ENCODE measurements around the gene ZNF428. TPM values are rescaled to one million over a fixed set of nuclear protein-coding genes. Genes with fewer than 3 reads are reported as not detected.
"Not testable (repeated sequence)": the region's sequence is repeated elsewhere in the genome, so short reads cannot be mapped to it uniquely, and the experiment has no call there.

The ZNF428 gene
- total RNA-seq, 1 donor from 2014 or later: 39.1 TPM

GRCh38 chr19:43643326-43643725 is 23.9 kb upstream of the ZNF428 start:
- intact Hi-C loops (cut with DNase I): no loop called here
- DNase-seq (ENCODE audit: low spot score) (no peak), ATAC-seq (no peak)

- intact Hi-C loops (cut with DNase I): no loop called here
- ATAC-seq: no peak
Observed at GRCh38 chr19:43642531-43642930, 23.1 kb upstream of the ZNF428 start.

GRCh38 chr19:43641333-43641732 is 21.9 kb upstream of the ZNF428 start:
- ATAC-seq (no peak), DNase-seq (ENCODE audit: low spot score) (no peak)
- intact Hi-C loops (cut with DNase I): no loop called here

More at GRCh38 chr19:43642531-43642930, 23.1 kb upstream of the ZNF428 start:
- no peak for DNase-seq (ENCODE audit: low spot score)

DNA sequence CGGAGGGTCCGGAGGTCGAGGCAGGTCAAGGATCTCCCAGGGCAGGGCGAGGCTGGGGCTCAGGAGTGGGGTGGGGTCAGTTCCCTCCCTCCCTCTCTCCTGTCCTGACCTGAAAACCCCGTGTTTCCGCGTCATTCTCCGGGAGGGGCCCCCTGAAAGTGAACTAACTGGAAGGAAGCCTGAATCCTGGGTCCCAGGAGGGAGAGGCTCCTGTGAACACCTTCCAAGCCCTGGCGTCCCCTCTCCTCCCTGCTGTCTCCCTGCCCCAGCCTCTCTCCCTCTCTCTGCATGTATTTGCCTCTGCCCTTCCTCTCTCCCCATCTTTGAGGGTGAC is 21.0 kb upstream of the ZNF428 start:
- ATAC-seq (peak; percentile 18), DNase-seq (ENCODE audit: low spot score) (no peak)
- intact Hi-C loops (cut with DNase I): no loop called here

DNA sequence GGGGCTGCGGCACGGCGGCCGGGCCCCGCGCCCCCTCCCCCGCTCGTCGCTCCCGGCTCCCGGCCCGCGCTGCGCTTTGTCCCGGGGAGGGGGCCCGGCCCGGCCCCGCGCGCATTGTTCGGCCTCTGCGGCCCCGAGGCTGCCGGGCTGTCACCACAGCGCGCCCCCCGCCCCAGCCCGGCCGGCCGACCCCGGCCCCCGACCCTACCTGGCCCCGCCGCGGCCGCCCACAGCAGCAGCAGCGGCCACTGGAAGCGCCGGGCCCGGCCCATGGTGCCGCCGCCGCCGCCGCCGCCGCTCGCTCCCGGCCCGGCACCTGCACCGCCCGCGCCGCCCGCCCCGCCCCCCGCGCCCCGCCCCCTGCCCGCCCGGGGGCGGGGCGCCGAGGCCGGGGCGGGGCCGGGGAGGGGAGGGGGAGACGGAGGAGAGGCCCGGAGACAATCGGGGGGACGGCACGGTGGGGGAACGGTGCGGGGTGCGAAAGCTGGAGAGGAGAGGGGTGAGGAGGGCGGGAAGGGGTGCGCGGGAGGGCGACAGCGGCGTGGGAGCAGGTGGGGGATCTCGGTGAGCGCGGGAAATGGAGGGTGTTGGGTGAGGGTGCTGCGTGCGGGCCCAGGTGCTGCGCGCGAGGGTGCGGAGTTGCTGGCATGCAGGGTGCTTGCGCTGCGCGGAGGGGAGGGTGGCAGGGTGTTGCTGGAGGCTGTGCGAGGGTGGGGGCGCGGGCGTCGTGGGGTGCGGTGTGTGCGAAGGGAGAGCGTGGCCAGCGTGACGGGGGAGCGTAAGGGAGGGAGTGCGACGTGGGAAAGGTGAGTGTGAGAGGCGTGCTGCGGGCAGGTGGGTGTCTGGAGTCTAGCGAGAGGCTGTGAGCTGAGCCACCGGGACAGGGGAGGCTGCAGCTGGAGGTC is 20.3 kb upstream of the ZNF428 start, which contains the start of gene CADM4:
Gene CADM4, minus strand, starts transcription at position 332 of the 905 bp plus-strand sequence. Its CDS starts 60 bp downstream, at position 272.
- peak; percentile 31 for ATAC-seq

GRCh38 chr19:43638995-43639518 is 19.6 kb upstream of the ZNF428 start:
- intact Hi-C loops (cut with DNase I): no loop called here

More for the DNA sequence above, 20.3 kb upstream of the ZNF428 start, which contains the start of gene CADM4:
- DNase-seq (ENCODE audit: low spot score): peak; percentile 75
- intact Hi-C loops (cut with DNase I): no loop called here

GRCh38 chr19:43638214-43638994 is 19.0 kb upstream of the ZNF428 start:
- DNase-seq (ENCODE audit: low spot score) (no peak), ATAC-seq (no peak)
- intact Hi-C loops (cut with DNase I): no loop called here

More at GRCh38 chr19:43638995-43639518, 19.6 kb upstream of the ZNF428 start:
- ATAC-seq (no peak), DNase-seq (ENCODE audit: low spot score) (no peak)

- intact Hi-C loops (cut with DNase I): no loop called here
- DNase-seq (ENCODE audit: low spot score) (no peak), ATAC-seq (peak; percentile 61)
Observed at GRCh38 chr19:43636121-43636683, 16.8 kb upstream of the ZNF428 start.

DNA sequence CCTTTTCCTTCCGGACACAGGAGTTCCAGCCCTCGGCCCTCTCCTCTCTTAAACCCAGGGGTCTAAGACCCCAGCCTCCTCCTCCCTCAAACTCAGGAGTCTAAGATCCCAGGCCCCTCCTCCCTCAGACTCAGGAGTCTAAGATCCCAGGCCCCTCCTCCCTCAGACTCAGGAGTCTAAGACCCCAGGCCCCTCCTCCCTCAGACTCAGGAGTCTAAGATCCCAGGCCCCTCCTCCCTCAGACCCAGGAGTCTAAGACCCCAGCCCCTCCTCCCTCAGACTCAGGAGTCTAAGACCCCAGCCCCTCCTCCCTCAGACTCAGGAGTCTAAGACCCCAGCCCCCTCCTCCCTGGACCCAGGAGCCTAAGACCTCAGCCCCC is 16.1 kb upstream of the ZNF428 start:
- DNase-seq (ENCODE audit: low spot score); intact Hi-C loops (cut with DNase I); ATAC-seq: not testable (repeated sequence)

- DNase-seq (ENCODE audit: low spot score) (peak; percentile 77), ATAC-seq (peak; percentile 49)
- intact Hi-C loops (cut with DNase I): no loop called here
Observed at GRCh38 chr19:43634872-43635560, 15.6 kb upstream of the ZNF428 start.

GRCh38 chr19:43634506-43634871 is 15.1 kb upstream of the ZNF428 start:
- DNase-seq (ENCODE audit: low spot score) (no peak), ATAC-seq (peak; percentile 34)
- intact Hi-C loops (cut with DNase I): no loop called here

- intact Hi-C loops (cut with DNase I): no loop called here
- ATAC-seq (no peak), DNase-seq (ENCODE audit: low spot score) (no peak)
Observed at GRCh38 chr19:43634068-43634467, 14.6 kb upstream of the ZNF428 start.

DNA sequence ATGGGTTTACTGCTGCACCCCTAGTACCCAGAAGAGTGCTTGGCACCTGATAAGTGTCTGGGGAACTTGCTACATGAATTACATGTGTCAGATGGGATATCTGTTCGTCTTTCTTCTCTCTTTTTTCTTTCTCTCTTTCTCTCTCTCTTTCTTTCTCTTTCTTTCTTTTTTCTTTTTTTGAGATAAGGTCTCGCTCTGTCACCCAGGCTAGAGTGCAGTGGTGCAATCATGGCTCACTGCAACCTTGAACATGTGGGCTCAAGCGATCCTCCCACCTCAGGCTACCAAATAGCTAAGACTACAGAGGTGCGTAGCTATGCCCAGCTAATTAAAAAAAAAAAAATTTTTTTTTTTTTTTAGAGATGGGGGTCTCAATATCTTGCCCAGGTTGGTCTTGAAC is 14.1 kb upstream of the ZNF428 start:
- intact Hi-C loops (cut with DNase I): no loop called here
- ATAC-seq (no peak), DNase-seq (ENCODE audit: low spot score) (no peak)

DNA sequence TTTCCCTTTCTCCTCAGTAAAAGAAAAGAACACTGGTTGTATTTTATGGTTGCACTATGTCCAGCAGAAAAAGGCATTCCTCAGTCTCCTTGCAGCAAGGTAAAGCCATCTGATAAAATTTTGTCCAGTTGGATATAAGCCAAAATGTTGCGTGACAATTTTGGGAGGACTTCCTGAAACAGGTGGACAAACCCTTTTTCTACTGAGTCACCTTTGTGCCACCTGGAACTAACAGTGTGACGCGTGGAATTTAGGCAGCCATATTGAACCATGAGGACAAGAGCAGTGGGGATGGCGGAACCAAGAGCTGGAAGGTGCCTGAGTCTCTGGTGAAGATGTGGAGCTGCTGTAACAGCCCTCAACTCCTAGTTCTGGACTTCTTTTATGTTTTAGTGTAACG is 12.1 kb upstream of the ZNF428 start:
- intact Hi-C loops (cut with DNase I): no loop called here
- DNase-seq (ENCODE audit: low spot score) (no peak), ATAC-seq (no peak)

DNA sequence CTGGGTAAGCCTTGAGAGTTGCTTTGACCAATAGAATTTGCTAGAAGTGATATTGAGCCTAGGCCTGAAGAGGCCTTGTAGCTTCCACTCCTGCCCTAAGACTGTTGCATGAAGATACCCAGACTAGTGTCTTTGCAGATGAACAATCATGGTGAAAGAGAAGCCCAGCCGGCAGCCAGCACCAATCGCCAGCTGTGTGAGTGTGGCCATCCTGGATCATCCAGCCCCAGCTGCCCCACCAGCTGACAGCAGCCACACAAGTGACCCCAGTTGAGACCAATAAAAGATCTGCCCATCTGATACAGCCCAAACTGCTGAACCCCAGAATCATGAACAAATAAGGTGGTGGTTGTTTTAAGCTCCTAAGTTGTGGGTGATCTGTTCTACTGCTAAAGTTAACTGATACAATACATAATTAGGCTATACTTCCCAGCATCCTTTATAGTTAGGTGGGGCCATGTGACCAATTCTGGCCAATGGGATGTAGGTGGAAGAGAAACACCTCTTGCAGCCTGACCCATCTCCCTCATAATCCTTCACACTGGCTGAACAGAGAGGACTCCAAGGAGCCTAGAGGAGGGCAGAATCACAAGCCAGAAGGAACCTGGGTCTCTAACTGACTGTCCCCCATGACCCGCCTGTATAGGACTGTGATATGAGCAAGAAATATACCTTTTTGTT is 9.4 kb upstream of the ZNF428 start:
- ATAC-seq: no peak
- intact Hi-C loops (cut with DNase I): no loop called here
- no peak for DNase-seq (ENCODE audit: low spot score)

- ATAC-seq: no peak
- DNase-seq (ENCODE audit: low spot score): no peak
- intact Hi-C loops (cut with DNase I): no loop called here
Observed at GRCh38 chr19:43626838-43627237, 7.4 kb upstream of the ZNF428 start.

GRCh38 chr19:43625918-43626579 is 6.6 kb upstream of the ZNF428 start:
- intact Hi-C loops (cut with DNase I): no loop called here
- peak; percentile 59 for ATAC-seq
- peak; percentile 74 for DNase-seq (ENCODE audit: low spot score)

- ATAC-seq: no peak
- intact Hi-C loops (cut with DNase I): no loop called here
- DNase-seq (ENCODE audit: low spot score): no peak
Observed at GRCh38 chr19:43624933-43625332, 5.5 kb upstream of the ZNF428 start.

All from sciatic nerve (tissue), 2 donors.